ENCODE results near the gene RGCC.
A peak's percentile ranks its signal among the peaks of the same experiment; 100 is the strongest.

Gene RGCC

GRCh38 chr13:41453620-41454019 is 3.7 kb upstream of the RGCC start:
- FAIRE-seq (no peak), DNase-seq (ENCODE audit: low spot score) (no peak)

GRCh38 chr13:41454170-41454569 is 3.2 kb upstream of the RGCC start:
- no peak for FAIRE-seq
- no peak for DNase-seq (ENCODE audit: low spot score)

GRCh38 chr13:41455725-41456419 is 1.5 kb upstream of the RGCC start:
- DNase-seq (ENCODE audit: low spot score) = no peak
- FAIRE-seq = no peak

GRCh38 chr13:41457589-41458186 is 338 bp downstream of the RGCC start:
- DNase-seq (ENCODE audit: low spot score) (no peak), FAIRE-seq (no peak)

GRCh38 chr13:41458187-41458760 is 924 bp downstream of the RGCC start:
- DNase-seq (ENCODE audit: low spot score) (no peak), FAIRE-seq (no peak)

- FAIRE-seq = no peak
- peak; percentile 43 for DNase-seq (ENCODE audit: low spot score)
Measured at GRCh38 chr13:41458761-41459431, 1.5 kb downstream of the RGCC start.

- DNase-seq (ENCODE audit: low spot score) (no peak), FAIRE-seq (no peak)
Measured at GRCh38 chr13:41459432-41460073, 2.2 kb downstream of the RGCC start.

GRCh38 chr13:41460074-41460465 is 2.7 kb downstream of the RGCC start:
- FAIRE-seq = no peak
- no peak for DNase-seq (ENCODE audit: low spot score)

- no peak for DNase-seq (ENCODE audit: low spot score)
- FAIRE-seq = no peak
Measured at GRCh38 chr13:41460930-41461329, 3.6 kb downstream of the RGCC start.

- no peak for FAIRE-seq
- no peak for DNase-seq (ENCODE audit: low spot score)
Measured at GRCh38 chr13:41461527-41462139, 4.3 kb downstream of the RGCC start.

- no peak for DNase-seq (ENCODE audit: low spot score)
- FAIRE-seq = no peak
Measured at GRCh38 chr13:41462427-41462826, 5.1 kb downstream of the RGCC start.

GRCh38 chr13:41463838-41464602 is 6.7 kb downstream of the RGCC start:
- DNase-seq (ENCODE audit: low spot score) = no peak
- FAIRE-seq = no peak

GRCh38 chr13:41465241-41465847 is 8.0 kb downstream of the RGCC start:
- no peak for FAIRE-seq
- peak; percentile 46 for DNase-seq (ENCODE audit: low spot score)

- FAIRE-seq (no peak), DNase-seq (ENCODE audit: low spot score) (no peak)
Measured at GRCh38 chr13:41465898-41466320, 8.6 kb downstream of the RGCC start.

GRCh38 chr13:41467425-41467945 is 10.1 kb downstream of the RGCC start:
- no peak for DNase-seq (ENCODE audit: low spot score)
- FAIRE-seq = no peak

GRCh38 chr13:41468631-41469030 is 11.3 kb downstream of the RGCC start:
- no peak for DNase-seq (ENCODE audit: low spot score)
- no peak for FAIRE-seq

GRCh38 chr13:41470196-41470595 is 12.8 kb downstream of the RGCC start:
- no peak for FAIRE-seq

GRCh38 chr13:41471785-41472184 is 14.4 kb downstream of the RGCC start:
- FAIRE-seq (no peak), DNase-seq (ENCODE audit: low spot score) (no peak)

More at GRCh38 chr13:41470196-41470595, 12.8 kb downstream of the RGCC start:
- no peak for DNase-seq (ENCODE audit: low spot score)

- DNase-seq (ENCODE audit: low spot score) = no peak
Measured at GRCh38 chr13:41487222-41487621, 29.9 kb downstream of the RGCC start.

GRCh38 chr13:41488124-41488523 is 30.8 kb downstream of the RGCC start:
- no peak for FAIRE-seq
- DNase-seq (ENCODE audit: low spot score) = no peak

More at GRCh38 chr13:41487222-41487621, 29.9 kb downstream of the RGCC start:
- FAIRE-seq = no peak

Data from urothelium cell line (cell line).